LHCN-M2 (cell line): Measurements from ENCODE around the gene AFG3L2. TPM values are rescaled to one million over a fixed set of nuclear protein-coding genes. Genes with fewer than 3 reads are reported as not detected.
"Not testable (repeated sequence)": the region's sequence is repeated elsewhere in the genome, so short reads cannot be mapped to it uniquely, and the experiment has no call there.

ENCODE experiments used
- DNase-seq: peaks from one replicate; pipeline ENCODE4 v3.0.0-alpha.2; 2012; ENCODE audit warnings: low read depth
- polyA plus RNA-seq: library from polyadenylated mRNA; unstranded; fragments of >200 nt; gene quantifications from one replicate; pipeline ENCODE4 v1.2.1, GENCODE V29; 2012; ENCODE audit warnings: missing spikeins
- total RNA-seq: library from RNA; depleted of rRNA; stranded (reverse); fragments of >200 nt; gene quantifications from 2 replicates; pipeline ENCODE4 v1.2.3, GENCODE V29; 2014; rRNA removed

The AFG3L2 gene
- 49.9 and 50.7 TPM in 2 replicates for total RNA-seq
- polyA plus RNA-seq = 23.1 TPM

GRCh38 chr18:12376754-12377555, at the start of gene AFG3L2:
TSS of gene AFG3L2 (minus strand) at chr18:12377227. CDS start at chr18:12377082, 145 bp downstream.
- peak; percentile 59 for DNase-seq

GRCh38 chr18:12424252-12424651, 47.2 kb upstream of the AFG3L2 start:
- no peak for DNase-seq

- no peak for DNase-seq
These were observed 46.8 kb upstream of the AFG3L2 start for GRCh38 chr18:12423820-12424219.

GRCh38 chr18:12423393-12423792, 46.4 kb upstream of the AFG3L2 start:
- no peak for DNase-seq

GRCh38 chr18:12422936-12423335, 45.9 kb upstream of the AFG3L2 start:
- DNase-seq = peak; percentile 26

GRCh38 chr18:12421732-12422131, 44.7 kb upstream of the AFG3L2 start:
- no peak for DNase-seq

GRCh38 chr18:12420821-12421421, 43.9 kb upstream of the AFG3L2 start:
- no peak for DNase-seq

- DNase-seq = no peak
These were observed 40.7 kb upstream of the AFG3L2 start for GRCh38 chr18:12417687-12418086.

GRCh38 chr18:12416098-12416729, 39.2 kb upstream of the AFG3L2 start:
- DNase-seq = no peak

GRCh38 chr18:12411456-12411855, 34.4 kb upstream of the AFG3L2 start:
- DNase-seq = no peak

- not testable (repeated sequence) for DNase-seq
These were observed 33.7 kb upstream of the AFG3L2 start for GRCh38 chr18:12410747-12411146.

- DNase-seq = peak; percentile 41
These were observed 33.1 kb upstream of the AFG3L2 start for GRCh38 chr18:12410081-12410481.

GRCh38 chr18:12409469-12409868, 32.4 kb upstream of the AFG3L2 start:
- DNase-seq = peak; percentile 68

- no peak for DNase-seq
These were observed 31.3 kb upstream of the AFG3L2 start for GRCh38 chr18:12408247-12408869.

- no peak for DNase-seq
These were observed 29.5 kb upstream of the AFG3L2 start for GRCh38 chr18:12406371-12407111.

GRCh38 chr18:12405066-12405465, 28.0 kb upstream of the AFG3L2 start:
- peak; percentile 34 for DNase-seq

GRCh38 chr18:12403601-12404506, 26.8 kb upstream of the AFG3L2 start:
- DNase-seq = peak; percentile 86

GRCh38 chr18:12401881-12402280, 24.9 kb upstream of the AFG3L2 start:
- no peak for DNase-seq

GRCh38 chr18:12399231-12399630, 22.2 kb upstream of the AFG3L2 start:
- no peak for DNase-seq

- no peak for DNase-seq
These were observed 21.6 kb upstream of the AFG3L2 start for GRCh38 chr18:12398625-12399024.
